Activated T-cell treated with anti-CD3 and anti-CD28 coated beads, Interleukin-2, amount 50 U/mL, for 1 hour (primary cell): ENCODE results near the gene ATF7.
"Not testable (repeated sequence)": the region's sequence is repeated elsewhere in the genome, so short reads cannot be mapped to it uniquely, and the experiment has no call there.

Experiments used
- DNase-seq: peaks from one replicate; pipeline ENCODE4 v3.0.0-alpha.2; 2020

ATF7 gene

GRCh38 chr12:53626702-53627169, 554 bp upstream of the ATF7 start:
- DNase-seq, result no peak

DNA sequence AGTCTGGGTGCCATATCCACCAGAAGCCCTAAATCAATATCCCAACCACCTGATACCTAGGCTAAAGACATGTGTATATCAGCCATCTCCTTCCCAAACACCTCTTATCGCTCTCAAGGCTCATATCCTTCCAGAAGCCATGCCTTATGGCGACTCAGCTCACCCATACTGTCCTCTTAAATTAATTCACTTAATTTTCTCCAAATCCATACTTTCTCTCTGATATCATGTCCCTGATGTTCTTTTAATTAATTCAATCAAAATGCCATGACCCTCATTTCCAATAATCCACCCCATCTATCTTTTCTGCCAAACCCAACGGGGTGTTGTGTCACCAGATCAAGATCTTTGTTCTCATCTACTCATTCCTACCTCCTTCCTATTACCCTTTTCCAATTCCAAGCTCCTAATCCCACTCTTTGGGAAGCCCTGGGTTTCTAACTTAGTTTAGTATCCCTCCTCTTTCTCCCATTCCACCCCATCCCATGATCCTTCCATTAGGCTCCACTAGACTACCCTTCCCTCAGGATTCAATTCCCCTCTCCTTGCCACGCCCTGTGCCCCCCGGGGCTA, 723 bp downstream of the ATF7 start:
- no peak for DNase-seq

DNA sequence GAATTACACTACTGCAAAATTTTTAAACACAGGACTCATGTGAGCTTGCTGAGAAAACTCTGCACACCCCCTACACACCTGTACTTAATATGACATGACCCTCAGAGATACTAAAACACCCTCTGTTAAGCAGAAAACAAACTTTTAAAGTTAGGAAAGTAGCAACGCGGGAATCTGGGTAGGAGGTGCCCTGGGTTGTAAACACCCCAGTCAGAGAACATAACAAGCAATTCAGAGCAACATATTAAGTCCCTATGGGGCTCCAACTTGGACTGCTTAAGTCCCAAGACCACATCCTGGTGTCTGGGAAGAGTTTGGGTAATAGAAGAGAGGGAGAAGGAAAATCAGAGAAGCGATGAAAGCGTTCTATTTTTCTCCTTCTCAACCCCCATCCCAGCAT, 1.2 kb downstream of the ATF7 start:
- DNase-seq, result no peak

DNA sequence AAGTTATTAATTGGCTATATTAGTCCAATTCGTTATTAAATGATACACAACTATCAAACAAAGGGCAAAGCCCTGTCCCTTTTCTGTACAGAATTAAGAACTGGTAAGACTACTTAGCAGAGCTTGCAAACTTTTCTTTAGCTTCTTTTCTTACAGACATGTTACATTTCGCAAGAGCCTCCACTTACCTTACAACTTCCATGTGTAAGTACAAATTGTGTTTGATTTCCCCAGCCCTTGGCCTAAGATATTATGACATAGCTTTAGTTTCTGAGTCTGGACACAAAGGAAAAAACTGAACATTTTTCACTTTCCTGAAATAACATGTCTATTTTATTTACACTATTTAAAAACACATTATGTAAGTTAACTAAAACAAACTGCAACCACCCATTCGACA, 1.7 kb downstream of the ATF7 start:
- no peak for DNase-seq

GRCh38 chr12:53623548-53624385, 2.4 kb downstream of the ATF7 start:
- no peak for DNase-seq

DNA sequence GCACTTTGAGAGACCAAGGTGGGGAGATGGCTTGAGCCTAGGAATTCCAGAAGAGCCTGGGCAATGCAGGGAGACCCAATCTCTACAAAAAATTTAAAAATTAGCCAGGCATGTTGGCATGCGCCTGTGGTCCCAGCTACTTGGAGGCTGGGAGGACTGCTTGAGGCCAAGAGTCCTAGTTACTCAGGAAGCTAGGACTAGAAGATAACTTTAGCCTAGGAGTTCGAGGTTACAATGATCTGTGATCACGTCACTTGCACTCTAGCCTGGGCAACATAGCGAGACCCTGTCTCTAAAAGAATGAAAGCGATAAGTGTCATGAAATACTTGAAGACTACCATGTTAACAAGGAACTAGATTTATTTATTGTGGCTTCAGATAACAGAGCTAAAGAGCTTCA, 3.5 kb downstream of the ATF7 start:
- DNase-seq, result no peak

DNA sequence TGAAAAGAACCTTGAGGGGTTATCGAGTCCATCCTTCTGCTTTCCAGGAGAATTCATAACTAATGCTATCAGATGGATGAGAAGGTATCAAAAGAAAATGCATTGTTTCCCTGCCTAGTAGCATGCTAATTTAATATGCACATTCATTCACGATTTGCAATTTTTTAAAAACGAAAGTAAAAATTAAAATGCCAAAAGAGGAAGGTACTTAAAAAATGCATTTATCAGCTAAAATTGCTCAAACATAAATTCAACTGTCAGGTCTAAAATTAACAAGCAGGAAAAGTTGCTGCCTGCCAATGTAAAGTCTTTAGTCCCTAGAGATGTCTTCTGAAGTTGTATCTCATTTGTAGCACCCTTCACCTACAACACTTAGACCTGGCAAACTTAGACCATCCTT, 7.9 kb downstream of the ATF7 start:
- DNase-seq, result no peak

DNA sequence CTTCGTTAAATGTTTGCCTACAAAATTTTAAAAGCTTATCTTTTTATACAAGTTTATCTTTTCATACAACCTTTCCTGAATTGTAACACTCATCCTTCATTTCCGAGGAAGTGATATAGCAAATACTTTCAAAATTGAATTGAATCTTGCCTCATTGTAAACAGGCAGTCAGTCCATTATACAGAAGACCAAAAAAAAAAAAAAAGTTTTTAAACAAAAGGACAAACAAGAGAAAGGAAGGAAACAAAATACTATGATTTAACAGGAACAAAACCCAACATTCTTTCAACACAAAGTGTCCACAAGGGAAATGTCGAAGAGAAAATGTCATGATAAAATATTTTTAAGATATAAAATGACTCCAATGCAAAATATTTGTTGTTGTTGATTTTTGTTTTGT, 8.5 kb downstream of the ATF7 start:
- no peak for DNase-seq

GRCh38 chr12:53616950-53617349, 9.2 kb downstream of the ATF7 start:
- no peak for DNase-seq

DNA sequence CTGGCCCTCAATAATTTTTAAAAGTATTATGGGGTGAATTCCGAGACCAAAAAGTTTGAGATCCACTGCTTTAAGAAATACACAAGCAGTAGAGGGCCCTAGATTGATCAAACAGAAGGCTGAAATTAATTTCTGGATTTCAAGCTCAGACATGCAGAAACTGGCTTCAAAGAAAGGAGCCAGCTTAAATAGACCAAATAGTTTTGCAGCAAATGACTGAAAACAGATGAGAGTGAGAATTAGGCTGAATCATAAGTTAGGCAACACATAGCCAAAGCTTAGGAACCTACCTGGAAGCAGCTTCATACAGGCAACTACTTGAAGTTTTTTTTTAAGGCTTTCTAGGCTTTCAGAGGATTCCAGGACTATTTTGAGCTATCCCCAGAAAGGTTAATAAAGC, 12.4 kb downstream of the ATF7 start:
- DNase-seq, result no peak

DNA sequence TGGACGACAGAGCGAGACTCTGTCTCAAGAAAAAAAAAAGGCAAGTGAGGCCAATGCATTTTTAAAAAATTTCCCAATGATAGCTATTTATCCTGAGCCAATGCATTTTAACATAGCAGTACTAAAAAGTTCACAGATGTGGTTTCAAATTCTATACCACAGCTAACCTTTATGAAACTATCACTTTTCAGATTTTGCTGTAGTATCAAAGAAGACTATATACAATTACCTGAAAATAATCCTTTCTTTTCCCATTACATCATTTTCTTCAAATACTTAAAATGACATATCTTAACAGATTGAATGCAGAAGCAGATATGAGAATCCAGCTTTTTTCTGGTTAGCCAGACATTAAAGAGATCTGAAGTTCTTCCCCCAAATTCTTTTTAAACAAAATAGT, 13.2 kb downstream of the ATF7 start:
- DNase-seq, result no peak

DNA sequence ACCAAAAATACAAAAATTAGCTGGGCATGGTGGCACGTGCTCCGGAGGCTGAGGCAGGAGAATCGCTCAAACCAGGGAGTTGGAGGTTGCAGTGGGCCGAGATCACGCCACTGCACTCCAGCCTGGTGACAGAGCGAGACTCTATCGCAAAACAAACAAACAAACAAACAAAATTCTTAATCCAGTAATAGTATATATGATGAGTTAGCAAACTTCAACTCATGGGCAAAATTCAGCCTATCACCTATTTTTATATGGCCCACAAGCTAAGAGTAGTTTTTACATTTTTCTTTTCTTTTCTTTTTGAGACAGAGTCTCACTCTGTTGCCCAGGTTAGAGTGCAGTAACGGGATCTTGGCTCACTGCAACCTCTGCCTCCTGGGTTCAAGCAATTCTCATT, 14.9 kb downstream of the ATF7 start:
- DNase-seq, result no peak

DNA sequence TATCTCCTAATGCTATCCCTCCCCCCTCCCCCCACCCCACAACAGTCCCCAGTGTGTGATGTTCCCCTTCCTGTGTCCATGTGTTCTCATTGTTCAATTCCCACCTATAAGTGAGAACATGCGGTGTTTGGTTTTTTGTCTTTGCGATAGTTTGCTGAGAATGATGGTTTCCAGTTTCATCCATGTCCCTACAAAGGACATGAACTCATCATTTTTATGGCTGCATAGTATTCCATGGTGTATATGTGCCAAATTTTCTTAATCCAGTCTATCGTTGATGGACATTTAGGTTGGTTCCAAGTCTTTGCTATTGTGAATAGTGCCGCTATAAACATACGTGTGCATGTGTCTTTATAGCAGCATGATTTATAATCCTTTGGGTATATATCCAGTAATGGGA, 19.5 kb downstream of the ATF7 start:
- DNase-seq, result not testable (repeated sequence)

DNA sequence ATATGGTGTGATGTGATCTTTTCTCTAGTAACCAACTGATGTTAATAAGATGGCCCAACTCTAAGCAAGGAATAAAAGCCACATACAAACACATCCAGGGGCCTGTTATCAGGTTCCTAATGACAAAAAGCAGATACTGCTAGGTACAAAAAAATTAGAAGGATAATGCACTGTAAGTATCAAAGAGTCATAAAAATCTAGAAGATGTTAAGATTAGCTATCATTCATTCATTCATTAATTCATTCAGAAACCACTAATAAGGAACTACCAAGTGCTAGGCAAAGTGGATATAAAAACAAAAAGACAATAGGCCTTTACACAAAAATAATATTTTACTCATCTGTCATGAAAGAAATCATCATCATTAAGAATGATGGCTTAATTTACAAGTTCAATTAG, 21.6 kb downstream of the ATF7 start:
- DNase-seq, result no peak

DNA sequence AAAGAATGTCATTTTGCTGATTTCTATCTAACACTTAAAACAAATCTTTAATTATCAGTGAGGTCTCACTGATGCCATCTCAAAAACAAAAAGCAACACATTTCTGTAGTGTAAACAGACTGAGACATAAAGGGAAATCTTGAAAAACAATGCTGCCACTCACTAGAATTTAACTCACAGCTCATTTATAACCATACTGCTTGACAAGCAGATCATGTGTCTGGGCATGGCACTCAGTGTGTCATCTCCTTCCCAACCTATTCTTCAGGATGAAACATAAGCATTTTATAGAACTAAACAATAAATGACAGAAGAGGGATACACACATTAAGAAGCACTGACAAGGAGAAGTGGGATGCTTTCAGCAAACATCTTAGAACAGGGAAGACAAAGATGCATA, 22.4 kb downstream of the ATF7 start:
- DNase-seq, result no peak

- no peak for DNase-seq
Measured at GRCh38 chr12:53603196-53603595, 23.0 kb downstream of the ATF7 start.

DNA sequence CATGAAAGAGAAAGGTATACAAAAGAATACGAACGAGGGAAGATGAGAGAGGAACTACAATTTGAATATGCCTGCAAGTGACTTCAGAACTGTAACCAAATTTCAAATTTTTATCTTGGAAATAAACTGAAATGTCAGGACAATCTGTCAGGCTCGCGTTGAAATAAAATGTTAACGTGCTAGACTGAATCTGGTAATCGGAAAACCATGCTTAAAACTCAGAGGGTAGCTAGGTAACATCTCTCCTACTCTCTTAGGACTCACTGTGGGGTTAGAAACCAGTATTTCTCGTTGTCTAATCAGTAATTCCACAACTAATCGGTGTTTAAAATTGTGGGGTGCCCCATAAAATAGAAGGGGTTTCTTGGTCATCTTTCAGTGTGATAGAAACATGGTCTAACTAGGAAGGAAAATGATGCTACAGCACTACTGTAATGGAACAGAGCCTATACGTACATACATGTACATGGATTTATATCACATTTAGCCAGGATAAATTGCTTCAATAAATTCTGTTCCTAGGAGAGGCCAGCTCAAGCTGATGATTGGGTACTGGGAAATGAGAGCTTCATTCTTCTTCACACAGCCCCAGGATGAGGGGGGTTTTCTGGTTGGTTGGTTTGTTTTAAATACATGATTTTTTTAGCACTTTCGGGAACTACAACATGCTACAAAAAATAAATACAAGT, 23.9 kb downstream of the ATF7 start:
- no peak for DNase-seq

GRCh38 chr12:53601296-53601847, 24.8 kb downstream of the ATF7 start:
- no peak for DNase-seq

GRCh38 chr12:53600490-53601295, 25.5 kb downstream of the ATF7 start:
- DNase-seq, result no peak

DNA sequence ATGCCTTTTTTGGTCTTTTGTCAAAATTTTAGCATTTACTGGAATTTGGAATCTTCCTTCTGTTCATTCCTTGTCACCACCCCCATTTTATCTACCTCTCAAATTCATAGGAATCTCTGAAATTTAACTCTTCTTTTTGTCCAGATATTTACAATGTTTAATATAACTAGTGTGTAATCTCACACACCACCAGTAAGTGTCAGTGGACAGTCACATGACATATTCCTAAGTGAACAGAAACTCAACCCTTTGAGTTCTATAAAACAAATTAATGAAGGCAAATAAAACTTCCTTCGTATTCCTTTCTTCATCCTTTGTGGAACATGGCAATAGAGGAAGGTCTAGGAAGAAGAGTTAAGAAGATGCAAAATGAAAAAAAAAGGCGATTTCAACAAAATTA, 26.6 kb downstream of the ATF7 start:
- DNase-seq, result no peak

- DNase-seq, result not testable (repeated sequence)
Measured at GRCh38 chr12:53598971-53599370, 27.2 kb downstream of the ATF7 start.

DNA sequence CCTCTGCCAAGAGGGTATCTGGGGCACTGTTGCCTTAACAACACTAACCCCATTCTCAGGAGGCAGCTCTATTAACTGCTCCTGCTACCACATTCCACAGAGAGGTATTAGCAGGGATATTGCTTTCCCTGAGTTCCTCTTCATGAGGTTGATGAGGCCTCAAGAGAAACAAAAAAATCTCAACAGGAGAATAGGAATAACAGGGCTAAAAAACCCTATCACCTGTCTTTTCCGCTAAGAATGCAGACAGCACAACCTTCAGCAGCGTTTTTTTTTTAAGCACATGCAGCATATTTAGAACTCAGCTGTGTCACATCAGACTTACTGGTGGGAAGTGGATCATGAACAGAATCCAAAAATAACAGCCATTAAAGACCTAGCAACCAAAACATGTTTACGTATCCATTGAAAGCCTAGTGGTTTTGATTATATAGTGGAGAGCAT, 29.2 kb downstream of the ATF7 start:
- no peak for DNase-seq
